Measurements from ENCODE around the gene FHOD3.

DNA sequence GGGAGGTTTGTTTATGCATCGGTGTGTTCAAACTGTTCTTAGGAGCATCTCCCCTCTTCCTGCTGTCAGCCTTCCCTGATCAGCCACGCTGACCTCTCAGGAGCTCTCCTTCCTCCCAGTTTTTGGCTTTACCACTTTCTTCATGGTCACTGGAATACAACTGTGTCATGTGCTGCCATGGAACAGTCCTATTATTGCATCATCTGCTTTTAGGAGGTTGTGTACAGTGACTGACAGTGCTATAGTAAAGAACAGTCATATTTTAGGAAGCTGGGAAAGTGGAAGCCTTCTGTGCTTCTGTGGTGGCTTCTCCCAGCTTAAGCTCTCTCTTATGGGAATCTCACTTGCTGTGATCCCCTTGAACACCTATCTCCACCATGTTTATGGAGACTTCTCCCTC lies 365.8 kb downstream of the FHOD3 start:
- TF ChIP-seq, protein P1, sequence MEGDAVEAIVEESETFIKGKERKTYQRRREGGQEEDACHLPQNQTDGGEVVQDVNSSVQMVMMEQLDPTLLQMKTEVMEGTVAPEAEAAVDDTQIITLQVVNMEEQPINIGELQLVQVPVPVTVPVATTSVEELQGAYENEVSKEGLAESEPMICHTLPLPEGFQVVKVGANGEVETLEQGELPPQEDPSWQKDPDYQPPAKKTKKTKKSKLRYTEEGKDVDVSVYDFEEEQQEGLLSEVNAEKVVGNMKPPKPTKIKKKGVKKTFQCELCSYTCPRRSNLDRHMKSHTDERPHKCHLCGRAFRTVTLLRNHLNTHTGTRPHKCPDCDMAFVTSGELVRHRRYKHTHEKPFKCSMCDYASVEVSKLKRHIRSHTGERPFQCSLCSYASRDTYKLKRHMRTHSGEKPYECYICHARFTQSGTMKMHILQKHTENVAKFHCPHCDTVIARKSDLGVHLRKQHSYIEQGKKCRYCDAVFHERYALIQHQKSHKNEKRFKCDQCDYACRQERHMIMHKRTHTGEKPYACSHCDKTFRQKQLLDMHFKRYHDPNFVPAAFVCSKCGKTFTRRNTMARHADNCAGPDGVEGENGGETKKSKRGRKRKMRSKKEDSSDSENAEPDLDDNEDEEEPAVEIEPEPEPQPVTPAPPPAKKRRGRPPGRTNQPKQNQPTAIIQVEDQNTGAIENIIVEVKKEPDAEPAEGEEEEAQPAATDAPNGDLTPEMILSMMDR (IDR thresholded peaks at IDR 0.05) = no peak
- TF ChIP-seq EZH2 (IDR thresholded peaks at IDR 0.05; ENCODE audit: borderline replicate concordance, insufficient read depth, low read depth, low read length, poor library complexity, severe bottlenecking) = no peak

Measured in B cell (primary cell).